PC-3 (cell line): Measurements from ENCODE around the gene EFCAB6. TPM values are rescaled to one million over a fixed set of nuclear protein-coding genes. Genes with fewer than 3 reads are reported as not detected.

Experiments
- ATAC-seq: fragments of 200-7000 bp; cut with Tn5 transposase; 2 replicates; pipeline ENCODE4 v1.9.1; 2020; ENCODE audit warnings: mild to moderate bottlenecking, moderate library complexity
- BruUV-seq: library from RNA; stranded (reverse); fragments of 400-500 nt; replicated peaks from 2 replicates; lab custom pipeline; 2021; lab: Mats Ljungman, UMichigan
- CTCF ChIA-PET: fragments of 300-600 bp; sonication (Branson Sonifier 250); formaldehyde crosslinking; loops from one replicate; lab custom pipeline; 2022; ENCODE audit warnings: antibody characterized with exemption; lab: Charles Lee
- POLR2A ChIA-PET: fragments of 300-600 bp; sonication (Branson Sonifier 250); formaldehyde crosslinking; loops from one replicate; lab custom pipeline; 2022; ENCODE audit warnings: antibody characterized with exemption; ENCODE audit not compliant: unreplicated experiment; lab: Charles Lee
- DNase-seq: peaks from one replicate; pipeline ENCODE4 v3.0.0-alpha.2; 2015
- H2AFZ ChIP-seq: fragments of 300-600 bp; sonication (generic); 2 replicates; pipeline ENCODE4 v1.6.0; 2016; ENCODE audit warnings: antibody characterized with exemption, low read length
- H3F3A ChIP-seq: fragments of 300-600 bp; sonication (generic); one replicate; pipeline ENCODE4 v1.6.0; 2017; ENCODE audit warnings: antibody characterized with exemption, low read length, control low read depth, mild to moderate bottlenecking; ENCODE audit not compliant: unreplicated experiment
- H3K27ac ChIP-seq: fragments of 300-600 bp; sonication (generic); 2 replicates; pipeline ENCODE4 v1.5.1; 2016; ENCODE audit warnings: mild to moderate bottlenecking, low read length
- H3K27me3 ChIP-seq: fragments of 300-600 bp; sonication (generic); 2 replicates; pipeline ENCODE4 v1.6.1; 2016; ENCODE audit warnings: low read length, mixed read lengths
- H3K36me3 ChIP-seq: fragments of 300-600 bp; sonication (generic); 2 replicates; pipeline ENCODE4 v1.6.1; 2016; ENCODE audit warnings: low read depth, mixed run types, low read length, mixed read lengths
- H3K4me1 ChIP-seq: fragments of 300-600 bp; sonication (generic); 2 replicates; pipeline ENCODE4 v1.5.1; 2016; ENCODE audit warnings: low read length; ENCODE audit not compliant: insufficient read depth
- H3K4me2 ChIP-seq: fragments of 300-600 bp; sonication (generic); 2 replicates; pipeline ENCODE4 v1.6.0; 2016; ENCODE audit warnings: low read length
- H3K4me3 ChIP-seq: fragments of 300-600 bp; sonication (generic); 2 replicates; pipeline ENCODE4 v1.5.1; 2016; ENCODE audit warnings: mild to moderate bottlenecking, low read length, mixed read lengths
- H3K79me2 ChIP-seq: fragments of 300-600 bp; sonication (generic); 2 replicates; pipeline ENCODE4 v1.6.1; 2017; ENCODE audit warnings: low read length, mixed read lengths
- H3K9ac ChIP-seq: fragments of 300-600 bp; sonication (generic); 2 replicates; pipeline ENCODE4 v1.6.0; 2016; ENCODE audit warnings: mild to moderate bottlenecking, low read length
- H3K9me2 ChIP-seq: fragments of 300-600 bp; sonication (generic); replicated peaks from 2 replicates; pipeline ENCODE4 v1.6.1; 2016; ENCODE audit warnings: mixed run types, low read length, mixed read lengths
- H3K9me3 ChIP-seq: fragments of 300-600 bp; sonication (generic); 2 replicates; pipeline ENCODE4 v1.6.1; 2016; ENCODE audit warnings: low read length, mixed read lengths
- H4K20me1 ChIP-seq: fragments of 300-600 bp; sonication (generic); 2 replicates; pipeline ENCODE4 v1.6.1; 2016; ENCODE audit warnings: low read length, mixed read lengths
- EZH2 ChIP-seq: fragments of 300-600 bp; sonication (generic); IDR thresholded peaks from one replicate; pipeline ENCODE4 v1.6.1; 2017; ENCODE audit warnings: antibody characterized with exemption, mild to moderate bottlenecking, low read length; ENCODE audit not compliant: unreplicated experiment
- EZH2phosphoT487 ChIP-seq: fragments of 300-600 bp; sonication (generic); IDR thresholded peaks from 2 replicates; pipeline ENCODE4 v1.6.1; 2018; ENCODE audit warnings: mild to moderate bottlenecking, antibody characterized with exemption, low read length, borderline replicate concordance
- intact Hi-C: fragments of 100-400 bp; cut with micrococcal nuclease; formaldehyde crosslinking; loops from 2 replicates; pipeline ENCODE4 v1.9.0; 2023
- total RNA-seq: library from RNA; depleted of rRNA; stranded (reverse); fragments of >200 nt; gene quantifications from 2 replicates; pipeline ENCODE4 v1.2.3, GENCODE V29; 2014
- TF ChIP-seq, protein P1 (sequence below): fragments of 300-600 bp; sonication (generic); conservative IDR thresholded peaks from 2 replicates; pipeline ENCODE4 v1.5.1; 2017; ENCODE audit warnings: antibody characterized with exemption, low read depth, mild to moderate bottlenecking, low read length

The EFCAB6 gene
- total RNA-seq, 1 experiment from 2014 or later, result 0.07 TPM

DNA sequence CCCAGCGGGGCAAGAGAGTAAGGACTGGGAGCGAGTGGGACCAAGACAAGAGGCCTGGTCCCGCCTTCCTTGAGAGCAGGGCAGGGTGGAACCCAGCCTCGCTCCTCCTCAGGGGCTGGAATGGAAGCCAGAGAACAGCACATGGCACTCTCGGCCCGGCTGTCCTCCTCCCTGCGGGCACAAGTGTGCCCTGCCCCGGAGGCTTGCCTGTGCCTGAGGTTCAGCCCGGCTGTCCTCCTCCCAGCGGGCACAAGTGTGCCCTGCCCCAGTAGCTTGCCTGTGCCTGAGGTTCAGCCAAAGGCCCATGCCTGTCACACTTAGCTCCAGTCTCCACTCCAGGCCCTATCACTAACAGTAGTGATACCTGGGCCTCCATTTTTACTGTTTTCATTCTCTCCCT, 26.1 kb upstream of the EFCAB6 start:
- Histone ChIP-seq H3K9me3 (no peaks in the 10 kb centered on the region), H3K4me1 (no peaks in the 10 kb centered on the region), H3F3A (no peaks in the 10 kb centered on the region), H3K9me2 (no peaks in the 10 kb centered on the region), H3K27ac (no peak overlapping the region), H2AFZ (no peak overlapping the region), H3K9ac (no peak overlapping the region), H4K20me1 (no peaks in the 10 kb centered on the region), H3K4me2 (no peak overlapping the region), H3K79me2 (no peaks in the 10 kb centered on the region), H3K27me3 (no peaks in the 10 kb centered on the region), H3K36me3 (no peaks in the 10 kb centered on the region), H3K4me3 (no peak overlapping the region)
- intact Hi-C loops, result no loop called here
- no peak for ATAC-seq
- BruUV-seq, result no TSS peak
- no peak for DNase-seq
- CTCF ChIA-PET, result no interaction called here
- POLR2A ChIA-PET, result no interaction called here
- TF ChIP-seq EZH2phosphoT487 (no peak), EZH2 (no peak)
- TF ChIP-seq, protein P1, sequence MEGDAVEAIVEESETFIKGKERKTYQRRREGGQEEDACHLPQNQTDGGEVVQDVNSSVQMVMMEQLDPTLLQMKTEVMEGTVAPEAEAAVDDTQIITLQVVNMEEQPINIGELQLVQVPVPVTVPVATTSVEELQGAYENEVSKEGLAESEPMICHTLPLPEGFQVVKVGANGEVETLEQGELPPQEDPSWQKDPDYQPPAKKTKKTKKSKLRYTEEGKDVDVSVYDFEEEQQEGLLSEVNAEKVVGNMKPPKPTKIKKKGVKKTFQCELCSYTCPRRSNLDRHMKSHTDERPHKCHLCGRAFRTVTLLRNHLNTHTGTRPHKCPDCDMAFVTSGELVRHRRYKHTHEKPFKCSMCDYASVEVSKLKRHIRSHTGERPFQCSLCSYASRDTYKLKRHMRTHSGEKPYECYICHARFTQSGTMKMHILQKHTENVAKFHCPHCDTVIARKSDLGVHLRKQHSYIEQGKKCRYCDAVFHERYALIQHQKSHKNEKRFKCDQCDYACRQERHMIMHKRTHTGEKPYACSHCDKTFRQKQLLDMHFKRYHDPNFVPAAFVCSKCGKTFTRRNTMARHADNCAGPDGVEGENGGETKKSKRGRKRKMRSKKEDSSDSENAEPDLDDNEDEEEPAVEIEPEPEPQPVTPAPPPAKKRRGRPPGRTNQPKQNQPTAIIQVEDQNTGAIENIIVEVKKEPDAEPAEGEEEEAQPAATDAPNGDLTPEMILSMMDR, result no peak

DNA sequence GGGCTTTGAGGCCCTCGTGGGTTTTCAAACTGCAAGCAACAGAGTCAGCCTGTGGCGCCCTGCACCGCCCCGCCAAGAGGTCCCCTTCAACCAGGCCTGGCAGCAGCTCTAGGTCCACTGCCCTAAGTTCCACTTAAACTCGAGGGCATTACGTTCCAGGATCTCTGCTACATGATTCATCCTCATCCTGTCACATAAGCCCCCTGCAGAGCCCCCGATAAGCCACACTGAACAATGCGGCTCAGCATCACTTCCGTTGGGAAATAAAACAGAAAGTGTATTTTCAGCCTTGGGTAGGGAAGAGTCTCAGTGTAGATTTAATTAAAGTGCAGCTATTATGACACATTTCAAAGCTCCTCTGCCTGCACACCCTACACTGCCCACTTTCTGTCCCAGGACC, 25.6 kb upstream of the EFCAB6 start:
- Histone ChIP-seq H3F3A (no peaks in the 10 kb centered on the region), H3K4me1 (no peaks in the 10 kb centered on the region), H3K36me3 (no peaks in the 10 kb centered on the region), H3K27ac (no peak overlapping the region), H3K79me2 (no peaks in the 10 kb centered on the region), H3K9me3 (no peaks in the 10 kb centered on the region), H4K20me1 (no peaks in the 10 kb centered on the region), H2AFZ (no peak overlapping the region), H3K4me3 (no peak overlapping the region), H3K9ac (no peak overlapping the region), H3K4me2 (no peak overlapping the region), H3K27me3 (no peaks in the 10 kb centered on the region), H3K9me2 (no peaks in the 10 kb centered on the region)
- no peak for TF ChIP-seq EZH2
- TF ChIP-seq EZH2phosphoT487, result no peak
- TF ChIP-seq, protein P1, result no peak
- intact Hi-C loops, result no loop called here
- POLR2A ChIA-PET, result no interaction called here
- no TSS peak for BruUV-seq
- DNase-seq (no peak), ATAC-seq (no peak)
- CTCF ChIA-PET, result no interaction called here

DNA sequence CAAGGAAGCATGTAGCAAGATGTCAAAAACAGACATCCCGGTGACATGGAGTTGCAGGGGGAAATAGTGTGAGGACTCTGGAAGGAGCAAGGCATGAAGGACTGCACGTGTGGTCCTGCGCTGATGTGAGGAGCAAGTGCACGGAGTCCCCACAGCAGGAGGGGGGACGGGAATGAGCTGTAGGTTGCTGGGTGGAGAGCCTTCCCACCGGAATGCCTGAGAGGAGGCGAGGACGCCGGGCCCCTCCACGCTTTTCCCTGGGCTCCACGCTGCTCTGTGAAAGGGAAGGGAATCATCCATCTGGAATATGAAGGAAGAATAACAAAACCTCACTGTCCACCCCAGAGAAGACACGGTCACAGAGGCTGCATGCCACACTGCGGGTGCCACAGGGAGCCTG, 23.6 kb upstream of the EFCAB6 start:
- Histone ChIP-seq H3K36me3 (no peaks in the 10 kb centered on the region), H3K27me3 (no peaks in the 10 kb centered on the region), H3K27ac (no peak overlapping the region), H3K4me1 (no peaks in the 10 kb centered on the region), H3K9me2 (no peaks in the 10 kb centered on the region), H2AFZ (no peak overlapping the region), H3F3A (no peaks in the 10 kb centered on the region), H3K4me2 (no peak overlapping the region), H4K20me1 (no peaks in the 10 kb centered on the region), H3K9me3 (no peaks in the 10 kb centered on the region), H3K79me2 (no peaks in the 10 kb centered on the region), H3K9ac (no peak overlapping the region), H3K4me3 (no peak overlapping the region)
- BruUV-seq, result no TSS peak
- POLR2A ChIA-PET, result no interaction called here
- intact Hi-C loops, result no loop called here
- CTCF ChIA-PET, result no interaction called here
- ATAC-seq (no peak), DNase-seq (no peak)
- TF ChIP-seq, protein P1, result no peak
- TF ChIP-seq EZH2phosphoT487, result no peak
